Cardiac fibroblast (primary cell): ENCODE results near the gene ERAP2.
A peak's percentile ranks its signal among the peaks of the same experiment; 100 is the strongest.

ENCODE experiments used
- DNase-seq, 2 donors: peaks; one replicate each; pipeline versions ENCODE4 v3.0.0 to v3.0.0-alpha.2; 2010; ENCODE audit warnings: low read depth in 2 of 2
- H3K4me3 ChIP-seq, 2 donors: replicated peaks in 1 of 2; 1 replicate in 1 of 2; 2 replicates in 1 of 2; pipeline ENCODE4 v1.5.1; 2011; ENCODE audit warnings: low read depth in 2 of 2, low read length in 2 of 2, mild to moderate bottlenecking in 2 of 2, moderate library complexity in 1 of 2
- TF ChIP-seq, protein P1 (sequence below): IDR thresholded peaks from one replicate; pipeline ENCODE4 v1.5.1; 2011; ENCODE audit warnings: low read depth, mild to moderate bottlenecking, low read length, inconsistent platforms

The ERAP2 gene

DNA sequence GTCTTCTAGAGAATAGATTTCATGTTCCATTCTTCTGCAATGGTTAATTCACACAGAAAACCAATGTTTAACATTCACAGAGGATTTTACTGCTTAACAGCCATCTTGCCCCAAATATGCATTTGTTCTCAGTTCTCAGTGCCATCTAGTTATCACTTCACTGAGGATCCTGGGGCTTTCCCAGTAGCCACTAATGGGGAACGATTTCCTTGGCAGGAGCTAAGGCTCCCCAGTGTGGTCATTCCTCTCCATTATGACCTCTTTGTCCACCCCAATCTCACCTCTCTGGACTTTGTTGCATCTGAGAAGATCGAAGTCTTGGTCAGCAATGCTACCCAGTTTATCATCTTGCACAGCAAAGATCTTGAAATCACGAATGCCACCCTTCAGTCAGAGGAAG is 3.4 kb downstream of the ERAP2 start:
- no peak for DNase-seq
- TF ChIP-seq, protein P1, sequence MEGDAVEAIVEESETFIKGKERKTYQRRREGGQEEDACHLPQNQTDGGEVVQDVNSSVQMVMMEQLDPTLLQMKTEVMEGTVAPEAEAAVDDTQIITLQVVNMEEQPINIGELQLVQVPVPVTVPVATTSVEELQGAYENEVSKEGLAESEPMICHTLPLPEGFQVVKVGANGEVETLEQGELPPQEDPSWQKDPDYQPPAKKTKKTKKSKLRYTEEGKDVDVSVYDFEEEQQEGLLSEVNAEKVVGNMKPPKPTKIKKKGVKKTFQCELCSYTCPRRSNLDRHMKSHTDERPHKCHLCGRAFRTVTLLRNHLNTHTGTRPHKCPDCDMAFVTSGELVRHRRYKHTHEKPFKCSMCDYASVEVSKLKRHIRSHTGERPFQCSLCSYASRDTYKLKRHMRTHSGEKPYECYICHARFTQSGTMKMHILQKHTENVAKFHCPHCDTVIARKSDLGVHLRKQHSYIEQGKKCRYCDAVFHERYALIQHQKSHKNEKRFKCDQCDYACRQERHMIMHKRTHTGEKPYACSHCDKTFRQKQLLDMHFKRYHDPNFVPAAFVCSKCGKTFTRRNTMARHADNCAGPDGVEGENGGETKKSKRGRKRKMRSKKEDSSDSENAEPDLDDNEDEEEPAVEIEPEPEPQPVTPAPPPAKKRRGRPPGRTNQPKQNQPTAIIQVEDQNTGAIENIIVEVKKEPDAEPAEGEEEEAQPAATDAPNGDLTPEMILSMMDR: no peak

DNA sequence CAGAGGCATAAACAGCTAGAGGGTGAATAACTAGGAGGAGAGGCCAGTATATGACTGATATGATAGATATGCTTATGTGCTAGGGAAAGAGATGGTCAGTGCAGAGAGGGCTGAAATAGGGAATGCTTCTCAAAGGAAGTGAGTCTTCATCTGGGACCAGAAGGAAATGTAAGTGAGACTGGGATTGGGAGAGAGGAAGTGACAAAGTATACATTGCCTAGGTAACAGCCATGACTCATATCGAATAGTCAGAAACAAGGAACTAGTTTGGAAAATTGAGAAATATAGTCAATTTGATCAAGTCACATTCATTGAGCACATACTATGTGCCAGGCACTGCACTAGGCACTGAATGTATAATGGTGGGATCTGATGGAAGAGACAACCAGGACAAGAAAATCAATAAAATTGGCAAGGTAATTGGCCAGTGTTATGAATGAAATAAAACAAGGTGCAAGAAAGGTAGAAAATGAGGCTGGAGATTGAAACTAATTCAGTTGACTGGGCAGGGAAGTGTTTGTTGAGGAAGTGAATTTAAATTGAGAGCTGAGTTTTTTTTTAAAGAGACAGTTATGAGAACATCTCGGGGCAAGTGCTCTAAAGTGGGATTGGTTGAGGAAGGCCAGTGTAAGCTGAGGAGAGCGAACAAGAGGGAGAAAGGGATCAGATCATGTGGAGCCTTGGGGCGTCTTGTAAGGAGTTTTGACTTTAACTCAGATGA is 4.3 kb downstream of the ERAP2 start:
- TF ChIP-seq, protein P1: no peak
- H3K4me3 ChIP-seq: no peak overlapping the region

More for the DNA sequence above, 3.4 kb downstream of the ERAP2 start:
- no peak overlapping the region for H3K4me3 ChIP-seq

DNA sequence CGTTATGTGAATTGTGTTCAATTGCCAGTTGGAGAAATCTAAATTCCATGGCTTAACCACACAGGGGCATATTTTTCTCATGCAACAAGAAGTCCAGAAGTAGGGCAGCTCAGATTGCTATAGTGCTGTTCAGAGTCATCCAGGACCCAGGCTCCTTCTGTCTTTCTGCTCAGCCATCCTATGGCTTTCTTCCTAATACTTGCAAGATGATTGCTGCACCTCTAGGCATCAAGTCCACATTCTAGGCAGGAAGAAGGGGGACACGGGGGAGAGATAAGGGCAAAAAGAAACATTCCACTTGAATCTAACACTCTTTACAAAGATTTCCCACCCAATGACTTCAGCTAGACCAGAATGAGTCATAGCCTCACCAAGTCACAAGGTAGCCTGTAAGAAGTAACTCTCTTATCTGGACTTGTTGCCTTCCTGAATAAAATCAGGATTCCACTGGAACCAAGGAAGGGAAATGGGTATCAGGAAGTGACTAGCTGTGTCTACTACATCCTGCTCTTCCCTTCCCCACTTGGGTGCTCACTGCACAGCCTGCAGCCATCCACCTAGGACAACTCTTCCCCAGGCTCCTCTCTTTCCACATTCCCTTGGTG is 5.3 kb downstream of the ERAP2 start:
- TF ChIP-seq, protein P1: no peak
- no peak overlapping the region for H3K4me3 ChIP-seq
- DNase-seq: peak; percentile 78 to 79

More for the DNA sequence above, 4.3 kb downstream of the ERAP2 start:
- DNase-seq: peak; percentile 55 to 92

DNA sequence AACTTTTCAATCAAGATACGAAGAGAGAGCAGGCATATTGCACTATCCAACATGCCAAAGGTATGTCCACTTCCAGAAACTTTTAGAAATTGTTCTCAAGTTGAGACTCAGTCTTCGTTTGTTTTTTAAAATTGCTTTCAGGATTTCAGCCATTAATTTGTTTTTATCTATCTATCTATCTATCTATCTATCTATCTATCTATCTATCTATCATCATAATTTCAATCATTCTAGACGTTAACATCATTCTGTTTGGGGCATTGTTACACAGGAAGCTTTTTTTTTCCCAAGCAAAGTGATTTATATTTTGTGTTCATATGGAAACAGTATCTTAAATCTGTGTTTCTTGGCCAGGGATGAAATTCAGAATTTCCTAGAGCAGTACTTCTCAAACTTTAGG is 7.6 kb downstream of the ERAP2 start:
- DNase-seq: no peak
- TF ChIP-seq, protein P1: no peak
- no peak overlapping the region for H3K4me3 ChIP-seq

DNA sequence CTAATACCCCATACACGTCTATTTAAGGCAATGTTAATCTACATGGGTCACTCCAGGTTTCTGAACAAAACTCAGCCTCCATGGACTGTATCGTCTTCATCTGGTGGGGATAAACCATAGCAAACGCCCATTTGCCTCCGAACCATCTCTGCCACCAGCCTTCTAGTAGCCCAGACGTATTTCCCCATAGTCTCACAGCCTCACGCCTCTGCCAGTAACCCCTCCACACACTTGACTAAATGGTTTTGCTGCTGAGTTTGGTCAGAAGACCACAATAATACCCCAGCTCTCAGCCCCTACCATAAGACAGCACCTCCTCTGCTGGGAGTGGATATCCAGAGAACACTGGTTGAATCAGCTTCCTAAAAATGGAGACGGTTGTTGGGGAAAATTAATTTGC is 8.7 kb downstream of the ERAP2 start:
- TF ChIP-seq, protein P1: no peak
- DNase-seq: no peak
- no peak overlapping the region for H3K4me3 ChIP-seq

DNA sequence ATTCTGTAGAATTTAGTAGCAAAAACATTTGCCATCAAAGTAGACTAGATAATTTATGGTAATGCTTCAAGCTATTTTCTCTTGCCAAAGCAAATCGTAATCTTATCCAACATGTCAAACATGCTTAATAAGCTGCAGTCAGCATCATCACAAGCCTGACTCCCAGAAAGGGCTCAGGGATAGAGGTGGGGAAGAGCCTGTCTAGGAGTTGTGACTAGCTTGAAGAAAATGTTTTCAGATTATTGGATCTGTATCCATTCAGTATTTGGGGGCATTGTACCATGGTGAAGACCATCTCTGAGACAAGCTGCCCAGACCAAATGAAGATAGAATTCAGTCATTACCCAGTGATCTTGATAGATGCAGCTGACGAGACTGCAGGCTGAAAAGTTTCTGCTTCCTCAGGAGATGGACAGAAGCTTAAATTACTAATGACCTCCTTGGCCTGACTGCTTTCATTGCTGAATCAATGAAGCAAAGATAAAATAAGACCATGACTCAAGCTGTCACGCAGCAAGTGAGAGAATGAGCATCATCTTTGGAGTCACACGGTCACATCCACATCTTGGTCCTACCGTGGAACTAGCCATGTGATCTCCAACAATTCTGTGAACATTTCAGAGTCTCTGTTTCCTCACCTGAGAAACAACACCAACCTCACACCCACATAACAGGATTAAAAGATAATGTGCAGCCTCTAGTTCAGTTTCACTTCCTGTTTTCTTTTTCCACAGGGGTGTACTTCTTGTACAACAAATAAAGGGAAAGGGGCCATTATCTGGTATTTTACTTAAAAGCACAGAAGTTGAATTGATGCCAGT is 9.4 kb downstream of the ERAP2 start:
- TF ChIP-seq, protein P1: no peak
- no peak overlapping the region for H3K4me3 ChIP-seq
- peak in 1 of 2 donors; percentile 14 for DNase-seq
